ENCODE results near the gene SLC2A3.
"Not testable (repeated sequence)": the region's sequence is repeated elsewhere in the genome, so short reads cannot be mapped to it uniquely, and the experiment has no call there.

Gene SLC2A3

GRCh38 chr12:7950230-7950943 is 14.4 kb upstream of the SLC2A3 start:
- not testable (repeated sequence) for DNase-seq

DNA sequence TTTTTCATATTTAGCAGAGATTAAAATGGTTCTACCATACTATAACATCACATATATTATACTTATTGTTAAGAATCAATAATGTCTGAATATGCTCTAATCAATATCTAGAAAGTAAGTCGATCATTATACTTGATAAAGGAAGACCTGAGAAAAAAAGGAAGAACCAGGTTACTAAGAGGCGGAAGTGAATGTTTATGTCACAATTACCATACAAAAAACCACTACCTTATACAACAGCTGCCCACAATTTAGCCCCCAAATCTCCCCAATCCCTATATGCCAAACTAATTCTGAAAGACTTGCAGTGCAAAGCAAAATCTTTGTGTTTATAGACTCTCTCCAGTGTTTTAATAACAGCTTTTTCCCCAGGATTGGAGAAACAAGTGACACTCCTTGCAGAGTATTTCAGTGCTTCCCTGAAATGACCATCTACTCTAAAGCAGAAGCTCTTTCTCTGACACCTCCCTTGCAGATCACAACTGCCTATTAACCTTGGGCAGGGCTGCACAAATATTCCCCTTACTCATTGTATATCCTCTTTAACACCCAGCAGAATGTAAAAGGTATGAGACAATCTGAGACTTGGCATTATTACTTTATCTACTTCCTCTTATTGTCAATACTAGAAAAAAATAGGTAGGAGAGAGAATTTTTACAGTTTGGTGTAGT is 12.7 kb upstream of the SLC2A3 start:
- DNase-seq: no peak

- no peak for DNase-seq
These were observed 11.0 kb upstream of the SLC2A3 start for GRCh38 chr12:7947011-7947410.

DNA sequence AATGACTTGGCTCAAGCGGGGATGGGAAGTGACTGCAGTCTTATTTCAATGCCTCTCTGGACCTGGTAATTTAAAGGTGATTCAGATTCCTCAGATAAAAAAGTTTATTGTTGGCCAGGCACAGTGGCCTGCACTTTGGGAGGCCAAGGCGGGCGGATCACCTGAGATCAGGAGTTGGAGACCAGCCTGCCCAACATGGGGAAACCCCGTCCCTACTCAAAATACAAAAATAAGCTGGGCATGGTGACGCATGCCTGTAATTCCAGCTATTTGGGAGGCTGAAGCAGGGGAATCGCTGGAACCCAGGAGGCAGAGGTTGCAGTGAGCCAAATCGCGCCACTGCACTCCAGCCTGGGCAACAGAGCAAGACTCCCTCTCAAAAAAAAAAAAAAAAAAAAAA is 8.8 kb upstream of the SLC2A3 start:
- DNase-seq: not testable (repeated sequence)

GRCh38 chr12:7940906-7941305 is 4.9 kb upstream of the SLC2A3 start:
- no peak for DNase-seq

DNA sequence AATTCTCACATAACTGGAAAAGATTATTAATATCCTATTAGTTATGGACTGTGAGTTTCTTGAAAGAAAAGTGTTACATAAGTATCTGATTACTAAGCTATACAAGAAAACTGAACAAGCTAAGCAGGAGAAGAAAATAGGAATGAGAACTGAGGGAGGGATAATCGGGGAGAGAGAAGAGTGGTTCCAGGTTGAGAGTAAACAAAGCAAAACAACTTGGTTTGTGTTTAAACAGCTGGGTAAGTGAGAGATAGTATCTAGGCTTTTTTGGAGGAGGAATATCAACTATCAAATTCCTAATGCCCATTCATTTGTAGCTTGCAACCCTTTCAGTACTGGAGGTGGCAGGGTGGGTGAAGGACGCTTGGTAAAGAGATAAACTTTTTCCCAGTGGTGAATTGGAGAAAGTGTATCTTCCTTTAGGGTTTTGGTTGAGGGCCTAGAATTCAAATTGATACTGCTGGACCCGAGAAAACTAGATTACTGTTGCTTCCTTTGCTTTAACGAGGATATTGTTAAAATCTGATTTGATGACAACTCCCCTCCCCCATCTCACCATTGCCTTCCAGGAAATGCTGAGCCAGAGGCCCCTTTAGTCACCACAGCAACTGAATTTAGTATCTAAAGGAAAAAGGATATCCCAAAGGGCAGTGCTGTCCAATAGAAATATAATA is 2.0 kb upstream of the SLC2A3 start:
- peak; percentile 23 for DNase-seq

- no peak for DNase-seq
These were observed 996 bp downstream of the SLC2A3 start for GRCh38 chr12:7934889-7935492.

GRCh38 chr12:7934091-7934888 is 1.7 kb downstream of the SLC2A3 start:
- DNase-seq: no peak

- peak; percentile 86 for DNase-seq
These were observed 2.7 kb downstream of the SLC2A3 start for GRCh38 chr12:7933255-7933726.

GRCh38 chr12:7932599-7933240 is 3.3 kb downstream of the SLC2A3 start:
- DNase-seq: not testable (repeated sequence)

GRCh38 chr12:7929083-7929792 is 6.7 kb downstream of the SLC2A3 start:
- no peak for DNase-seq

GRCh38 chr12:7927470-7927869 is 8.5 kb downstream of the SLC2A3 start:
- no peak for DNase-seq

GRCh38 chr12:7926068-7926666 is 9.8 kb downstream of the SLC2A3 start:
- DNase-seq: not testable (repeated sequence)

- DNase-seq: no peak
These were observed 12.4 kb downstream of the SLC2A3 start for GRCh38 chr12:7923241-7924236.

DNA sequence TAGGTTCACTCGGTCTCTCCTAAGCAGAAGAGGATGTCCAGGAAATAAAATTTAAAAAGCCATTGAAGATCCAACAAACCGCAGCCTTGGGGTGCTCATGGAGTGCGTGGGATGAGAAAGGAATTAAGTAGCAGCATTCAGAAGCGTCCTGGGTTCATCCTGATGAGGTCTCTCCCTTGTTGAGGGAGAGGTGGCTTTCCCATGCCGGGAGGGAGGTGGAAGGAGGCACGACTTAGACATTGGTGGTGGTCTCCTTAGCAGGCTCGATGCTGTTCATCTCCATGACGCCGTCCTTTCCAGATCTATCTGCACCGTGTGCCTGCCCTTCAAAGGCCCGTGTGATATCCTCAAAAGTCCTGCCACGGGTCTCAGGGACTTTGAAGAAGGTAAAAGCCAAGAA is 14.8 kb downstream of the SLC2A3 start:
- DNase-seq: not testable (repeated sequence)

DNA sequence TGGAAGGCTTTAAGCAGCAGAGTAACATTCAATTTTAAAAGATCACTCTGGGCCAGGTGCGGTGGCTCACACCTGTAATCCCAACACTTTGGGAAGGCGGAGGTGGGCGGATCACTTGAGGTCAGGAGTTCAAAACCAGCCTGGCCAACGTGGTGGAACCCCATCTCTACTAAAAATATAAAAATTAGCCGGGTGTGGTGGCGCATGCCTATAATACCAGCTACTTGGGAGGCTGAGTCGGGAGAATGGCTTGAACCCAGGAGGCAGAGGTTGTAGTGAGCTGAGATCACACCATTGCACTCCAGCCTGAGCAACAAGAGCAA is 17.8 kb downstream of the SLC2A3 start:
- DNase-seq: not testable (repeated sequence)

- DNase-seq: no peak
These were observed 18.4 kb downstream of the SLC2A3 start for GRCh38 chr12:7917392-7918267.

GRCh38 chr12:7916936-7917335 is 19.1 kb downstream of the SLC2A3 start:
- no peak for DNase-seq

Measured in RPMI8226 (cell line).